HG02973 (cell line): ENCODE results near the gene KLF14.
"Not testable (repeated sequence)": the region's sequence is repeated elsewhere in the genome, so short reads cannot be mapped to it uniquely, and the experiment has no call there.

Experiments
- ATAC-seq: cut with Tn5 transposase; IDR thresholded peaks from one replicate; pipeline ENCODE4 v1.9.1; 2021; ENCODE audit warnings: moderate library complexity; ENCODE audit not compliant: unreplicated experiment

Gene KLF14

DNA sequence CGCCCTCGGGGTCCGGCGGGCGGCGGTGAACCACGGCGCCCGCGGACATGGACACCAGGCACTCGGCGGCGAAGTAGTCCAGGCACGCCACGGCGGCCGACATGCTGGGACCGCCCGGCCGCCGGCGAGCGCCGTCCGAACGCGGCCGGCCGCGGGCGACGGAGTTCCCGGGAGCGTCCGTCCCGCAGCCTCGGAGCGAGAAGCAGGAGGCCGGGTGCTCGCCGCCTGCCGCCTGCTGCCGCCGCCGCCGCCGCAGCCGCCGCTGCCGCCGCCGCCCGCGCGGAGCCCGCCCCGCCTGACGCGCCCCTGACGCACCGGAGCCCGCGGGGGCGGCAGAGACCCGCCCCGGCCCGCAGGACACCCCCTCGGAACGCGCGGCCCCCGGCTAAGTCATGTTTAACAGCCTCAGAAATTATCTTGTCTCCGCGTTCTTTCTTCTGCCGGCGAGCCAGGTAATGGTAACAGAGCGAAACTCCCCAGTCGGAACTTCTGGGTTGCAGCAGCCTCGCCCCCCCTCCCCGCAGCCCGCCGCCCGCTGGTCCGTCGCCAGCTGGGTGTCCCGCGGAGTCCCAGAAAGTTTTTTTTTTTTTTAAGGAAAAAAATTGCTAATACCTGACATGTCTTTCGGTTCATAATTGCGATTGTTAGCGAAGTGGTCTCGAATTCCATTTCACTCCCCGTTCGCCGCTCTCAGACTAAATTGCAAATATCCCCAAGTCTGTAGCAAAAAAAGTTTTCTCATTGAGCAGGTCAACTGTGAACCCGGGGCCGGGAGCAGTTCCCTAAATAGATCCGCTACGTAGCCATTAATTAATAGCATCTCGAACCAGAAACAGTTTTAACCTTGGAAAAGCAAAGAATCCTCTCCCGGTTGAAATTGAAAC, at the start of gene KLF14:
Gene KLF14, minus strand, starts transcription at position 277 of the 884 bp plus-strand sequence. Its CDS starts 174 bp downstream, at position 103.
- ATAC-seq = no peak

- ATAC-seq = no peak
Observed at GRCh38 chr7:130781346-130781745, 47.3 kb upstream of the KLF14 start.

- ATAC-seq = no peak
Observed at GRCh38 chr7:130777426-130777825, 43.4 kb upstream of the KLF14 start.

DNA sequence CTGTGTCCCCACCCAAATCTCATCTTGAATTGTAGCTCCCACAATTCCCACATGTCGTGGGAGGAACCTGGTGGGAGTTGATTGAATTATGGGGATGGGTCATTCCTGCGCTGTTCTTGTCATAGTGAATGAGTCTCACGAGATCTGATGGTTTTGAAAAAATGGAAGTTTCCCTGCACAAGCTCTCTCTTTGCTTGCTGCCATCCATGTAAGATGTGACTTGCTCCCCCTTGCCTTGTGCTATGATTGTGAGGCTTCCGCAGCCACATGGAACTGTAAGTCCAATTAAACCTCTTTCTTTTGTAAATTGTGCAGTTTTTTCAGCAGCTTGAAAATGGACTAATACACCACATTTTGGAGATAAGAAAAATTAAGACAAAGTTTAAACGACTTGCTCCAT, 38.4 kb upstream of the KLF14 start:
- ATAC-seq = not testable (repeated sequence)

- no peak for ATAC-seq
Observed at GRCh38 chr7:130768854-130769253, 34.8 kb upstream of the KLF14 start.

GRCh38 chr7:130764569-130764968, 30.6 kb upstream of the KLF14 start:
- not testable (repeated sequence) for ATAC-seq

DNA sequence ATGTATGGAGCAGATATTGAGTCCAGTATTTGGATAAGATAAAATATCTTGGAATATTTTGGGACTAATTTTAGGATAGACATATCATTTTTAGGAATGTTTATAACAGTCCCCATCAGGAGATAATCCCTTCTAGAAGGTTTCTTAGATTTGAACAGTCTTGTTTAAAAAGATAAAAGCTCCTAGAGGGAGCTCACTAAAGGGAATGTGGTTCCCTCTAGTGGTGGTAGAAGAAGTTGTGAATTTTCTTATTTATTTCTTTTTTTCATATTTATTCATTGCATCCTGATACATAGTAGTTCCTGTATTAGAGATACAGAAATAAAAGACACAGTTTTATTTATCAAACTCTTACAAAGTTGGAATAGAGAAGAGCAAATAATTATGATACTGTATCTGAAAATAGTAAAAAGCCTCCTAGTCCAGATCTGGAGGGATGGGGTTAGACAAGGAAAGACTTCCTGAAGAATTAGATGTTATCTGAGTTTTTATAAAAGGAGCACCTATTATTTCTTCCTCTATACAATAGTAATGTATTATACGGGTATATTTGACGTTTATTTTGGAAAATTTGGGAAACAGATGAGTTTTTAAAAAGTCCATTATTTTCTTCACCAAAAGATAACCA, 24.5 kb upstream of the KLF14 start:
- ATAC-seq = no peak

DNA sequence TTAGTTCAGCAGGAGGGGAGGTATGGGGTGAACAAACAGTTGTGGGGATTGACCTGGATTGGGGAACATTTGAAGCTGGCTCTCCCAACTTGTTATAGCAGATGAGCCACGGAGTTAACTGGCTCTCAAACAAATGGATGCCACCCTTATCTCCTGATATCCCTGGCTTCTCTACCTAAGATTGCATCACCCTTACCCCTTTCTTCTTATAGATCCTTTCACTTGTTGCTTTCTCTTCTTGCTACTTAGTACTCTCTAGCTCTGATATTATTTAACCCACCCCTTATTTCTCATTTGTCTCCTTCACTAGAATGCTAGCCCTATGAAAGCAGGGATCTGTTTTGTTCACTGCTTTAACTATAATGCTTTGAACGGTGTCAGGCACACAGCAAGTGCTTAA, 22.3 kb upstream of the KLF14 start:
- no peak for ATAC-seq

GRCh38 chr7:130752424-130752823, 18.4 kb upstream of the KLF14 start:
- ATAC-seq = no peak

GRCh38 chr7:130750755-130751154, 16.7 kb upstream of the KLF14 start:
- no peak for ATAC-seq

DNA sequence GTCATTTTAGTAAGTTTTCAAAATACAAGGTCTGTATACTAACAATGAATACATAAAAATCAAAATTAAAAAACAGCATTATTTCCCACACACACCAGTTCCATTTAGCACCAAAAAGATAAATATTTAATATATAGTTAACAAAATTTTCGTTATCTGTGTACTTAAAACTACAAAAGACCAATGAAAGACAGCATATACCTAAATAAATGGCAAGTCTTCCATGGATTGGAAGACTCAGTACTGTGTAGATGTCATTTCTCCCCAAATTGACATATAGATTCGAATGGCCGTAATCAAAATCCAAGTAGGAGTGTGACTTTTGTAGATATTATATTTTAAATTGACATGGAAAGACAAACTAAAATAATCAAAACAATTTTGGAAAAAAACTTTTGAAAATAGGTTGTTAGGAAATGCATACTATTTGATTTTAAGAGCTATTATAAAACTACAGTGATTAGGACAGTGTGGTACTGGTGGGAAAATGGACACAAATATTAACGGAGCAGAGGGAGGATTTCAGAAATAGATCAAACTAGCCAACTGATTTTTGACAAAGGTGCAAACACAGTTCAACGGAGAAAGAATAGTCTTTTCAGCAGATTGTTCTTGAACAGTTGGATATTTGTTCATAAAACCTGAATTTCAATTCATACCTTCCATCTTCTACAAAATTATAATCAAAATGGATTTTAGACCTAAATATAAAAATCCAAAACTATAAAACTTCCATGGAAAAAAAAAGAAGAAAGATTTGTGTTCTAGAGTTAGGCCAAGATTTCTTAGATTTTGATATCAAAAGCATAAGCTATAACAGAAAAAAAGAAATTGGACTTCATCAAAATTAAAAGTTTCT, 14.8 kb upstream of the KLF14 start:
- ATAC-seq = no peak

- ATAC-seq = no peak
Observed at GRCh38 chr7:130741331-130741995, 7.5 kb upstream of the KLF14 start.

DNA sequence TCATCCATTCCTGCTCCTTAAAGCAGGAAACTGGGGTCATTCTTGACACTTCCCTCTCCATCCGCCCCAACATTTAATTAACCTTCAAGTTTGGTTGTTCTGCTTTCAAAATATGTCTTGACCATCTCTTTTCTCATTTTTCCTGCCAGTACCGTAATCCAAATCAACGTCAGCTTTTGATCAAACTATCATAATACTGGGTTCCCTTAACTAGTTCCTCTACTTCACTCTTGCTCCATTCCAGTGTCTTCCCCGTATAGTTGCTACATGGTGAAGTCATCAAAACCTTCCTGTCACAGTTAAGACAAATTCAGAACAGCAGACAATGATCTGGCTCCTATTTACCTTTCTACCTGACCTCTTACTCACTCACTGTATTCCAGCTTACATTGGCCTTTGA, 6.6 kb upstream of the KLF14 start:
- no peak for ATAC-seq

DNA sequence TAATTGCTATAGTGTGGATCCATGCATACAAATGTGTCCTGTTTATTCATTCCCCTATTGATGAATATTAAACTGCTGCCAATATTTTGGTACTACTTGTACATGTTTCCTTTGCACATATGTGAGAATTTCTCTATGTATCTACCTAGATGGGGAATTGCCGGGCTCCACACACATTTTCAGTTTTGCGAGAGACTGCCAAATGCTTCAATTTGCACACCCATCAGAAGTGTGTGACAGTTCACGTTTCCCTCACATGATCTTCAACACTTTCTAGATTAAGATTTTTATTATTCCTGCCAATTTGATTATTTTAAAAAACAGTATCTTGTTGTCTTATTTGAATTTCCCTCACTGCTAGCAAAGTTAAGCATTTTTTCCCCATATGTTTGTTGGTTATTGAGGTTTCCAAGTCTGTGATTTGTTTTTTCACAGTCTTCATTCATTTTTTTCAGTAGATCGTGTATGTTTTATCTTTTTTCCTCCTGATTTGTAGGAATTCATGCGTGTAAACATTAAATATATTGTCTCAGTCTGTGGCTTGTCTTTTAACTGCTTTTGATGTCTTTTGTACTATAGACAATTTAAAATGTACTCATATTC, 2.4 kb upstream of the KLF14 start:
- no peak for ATAC-seq

DNA sequence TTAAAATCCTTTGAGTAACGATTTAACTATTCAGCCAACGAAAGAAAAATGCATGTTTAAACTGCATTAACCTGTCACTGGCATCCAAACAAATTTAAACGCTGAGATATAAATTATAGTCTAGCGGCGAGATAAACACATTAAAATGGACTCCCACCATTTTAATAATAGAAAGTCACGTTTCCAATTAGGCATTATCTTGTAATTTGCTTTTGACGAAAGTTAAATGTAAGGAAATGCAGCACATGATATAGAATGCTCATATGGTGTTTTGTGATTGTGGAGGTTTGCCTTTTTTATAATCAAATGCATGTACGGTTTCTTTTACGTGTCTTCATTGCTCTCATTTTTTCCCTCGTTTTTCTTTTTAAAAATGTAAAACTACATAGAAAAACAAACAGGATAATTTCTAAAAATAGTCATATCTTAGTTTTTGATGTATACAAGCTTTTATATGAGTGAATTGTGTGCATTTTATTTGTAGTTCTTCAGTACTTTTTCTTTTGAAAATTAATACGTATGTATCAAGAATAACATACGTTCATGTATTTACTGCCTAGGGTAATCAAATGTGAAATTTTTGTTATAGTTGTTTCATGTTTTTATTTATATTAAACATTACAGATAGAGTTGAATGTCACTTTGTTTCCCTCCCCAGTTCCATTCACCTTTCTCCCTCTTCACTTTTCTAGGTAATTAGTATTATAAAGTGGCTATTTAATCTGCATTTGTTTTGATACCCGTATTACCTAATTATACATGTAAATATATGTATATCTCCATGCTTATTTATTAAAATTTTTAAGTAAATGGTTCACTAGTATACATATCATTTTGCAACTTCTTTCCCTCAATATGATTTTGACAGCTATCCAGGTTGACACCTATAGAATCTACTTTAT, 1.1 kb upstream of the KLF14 start:
- ATAC-seq = no peak

- no peak for ATAC-seq
Observed at GRCh38 chr7:130732980-130733930, 752 bp downstream of the KLF14 start.

DNA sequence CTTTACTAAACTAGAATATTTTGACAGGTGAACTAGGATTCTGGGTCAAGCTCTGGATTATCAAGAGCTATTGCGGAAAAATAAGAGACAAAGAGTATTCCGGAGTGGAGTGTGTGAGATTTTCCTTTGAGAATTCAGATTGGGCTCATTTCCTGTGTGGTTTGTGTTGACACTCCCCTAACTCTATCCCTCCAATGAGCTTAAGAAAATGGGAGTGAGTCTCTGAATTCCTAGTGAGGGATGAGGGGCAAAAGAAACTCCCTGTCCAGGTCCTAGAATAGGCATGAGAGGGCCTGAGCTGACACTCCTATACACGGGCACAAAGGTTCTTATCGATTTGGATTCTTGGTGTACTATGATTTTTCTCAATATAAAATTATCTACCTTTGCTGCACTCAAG, 10.2 kb downstream of the KLF14 start:
- no peak for ATAC-seq
